NCI-H2196 (cell line): ENCODE results near the gene DEXI.
A peak's percentile ranks its signal among the peaks of the same experiment; 100 is the strongest.
"Not testable (repeated sequence)": the region's sequence is repeated elsewhere in the genome, so short reads cannot be mapped to it uniquely, and the experiment has no call there.

Experiments used
- DNase-seq: peaks from one replicate; lab custom pipeline; 2025; ENCODE audit not compliant: unreplicated experiment; lab: John Stamatoyannopoulos, UW

The DEXI gene

GRCh38 chr16:10969615-10970014 is 27.3 kb upstream of the DEXI start:
- no peak for DNase-seq

- no peak for DNase-seq
Observed at GRCh38 chr16:10968498-10968897, 26.2 kb upstream of the DEXI start.

GRCh38 chr16:10967986-10968385 is 25.7 kb upstream of the DEXI start:
- DNase-seq, result no peak

- DNase-seq, result not testable (repeated sequence)
Observed at GRCh38 chr16:10966559-10966958, 24.3 kb upstream of the DEXI start.

GRCh38 chr16:10966129-10966528 is 23.9 kb upstream of the DEXI start:
- DNase-seq, result no peak

- no peak for DNase-seq
Observed at GRCh38 chr16:10965440-10966061, 23.3 kb upstream of the DEXI start.

GRCh38 chr16:10964891-10965326 is 22.6 kb upstream of the DEXI start:
- DNase-seq, result no peak

GRCh38 chr16:10964039-10964890 is 22.0 kb upstream of the DEXI start:
- DNase-seq, result peak; percentile 85

GRCh38 chr16:10961231-10961630 is 19.0 kb upstream of the DEXI start:
- DNase-seq, result no peak

GRCh38 chr16:10959161-10959560 is 16.9 kb upstream of the DEXI start:
- DNase-seq, result no peak

GRCh38 chr16:10957771-10958482 is 15.7 kb upstream of the DEXI start:
- DNase-seq, result no peak

GRCh38 chr16:10954903-10955302 is 12.6 kb upstream of the DEXI start:
- no peak for DNase-seq

- no peak for DNase-seq
Observed at GRCh38 chr16:10951026-10951425, 8.8 kb upstream of the DEXI start.

GRCh38 chr16:10950393-10950792 is 8.1 kb upstream of the DEXI start:
- DNase-seq, result no peak

- DNase-seq, result no peak
Observed at GRCh38 chr16:10949424-10949970, 7.2 kb upstream of the DEXI start.

- no peak for DNase-seq
Observed at GRCh38 chr16:10947211-10947787, 5.0 kb upstream of the DEXI start.

- DNase-seq, result no peak
Observed at GRCh38 chr16:10946308-10946707, 4.0 kb upstream of the DEXI start.

- DNase-seq, result no peak
Observed at GRCh38 chr16:10945065-10945787, 3.0 kb upstream of the DEXI start.

GRCh38 chr16:10944249-10945064 is 2.2 kb upstream of the DEXI start, which contains the start of gene CLEC16A:
Gene CLEC16A, plus strand, starts transcription at chr16:10944564. Its CDS starts 154 bp downstream, at chr16:10944718.
- peak; percentile 98 for DNase-seq

- no peak for DNase-seq
Observed at GRCh38 chr16:10943064-10943353, 741 bp upstream of the DEXI start.
